Measurements from ENCODE around the gene ERBB4. TPM values are rescaled to one million over a fixed set of nuclear protein-coding genes. Genes with fewer than 3 reads are reported as not detected.

ERBB4 gene
- total RNA-seq, 1 donor from 2014 or later: 9.9 TPM

GRCh38 chr2:212284166-212284565, 254.4 kb downstream of the ERBB4 start:
- Histone ChIP-seq H3K27me3 (ENCODE audit: control insufficient read depth in 3 of 3, insufficient read depth in 3 of 3, low read length in 3 of 3) (no peaks in the 10 kb centered on the region), H3K9ac (ENCODE audit: low read depth in 1 of 3, low read length in 3 of 3) (no peak overlapping the region), H3K9me3 (ENCODE audit: control insufficient read depth in 3 of 3, low read length in 3 of 3) (no peaks in the 10 kb centered on the region), H3K27ac (ENCODE audit: low read depth, low read length) (no peak overlapping the region), H3K36me3 (ENCODE audit: control insufficient read depth in 3 of 3, insufficient read depth in 3 of 3, low read length in 3 of 3) (no peaks in the 10 kb centered on the region), H3K4me1 (ENCODE audit: control insufficient read depth in 3 of 3, insufficient read depth in 3 of 3, low read length in 3 of 3) (peaks cover 0 to 2% (median 0%) of the 10 kb centered on the region in 3 donors), H3K4me3 (ENCODE audit: low read length in 3 of 3) (no peak overlapping the region)

- Histone ChIP-seq H3K9ac (ENCODE audit: low read depth in 1 of 3, low read length in 3 of 3) (no peak overlapping the region), H3K27ac (ENCODE audit: low read depth, low read length) (no peak overlapping the region), H3K4me3 (ENCODE audit: low read length in 3 of 3) (no peak overlapping the region), H3K4me1 (ENCODE audit: control insufficient read depth in 3 of 3, insufficient read depth in 3 of 3, low read length in 3 of 3) (peaks cover 0 to 2% (median 0%) of the 10 kb centered on the region in 3 donors), H3K36me3 (ENCODE audit: control insufficient read depth in 3 of 3, insufficient read depth in 3 of 3, low read length in 3 of 3) (no peaks in the 10 kb centered on the region), H3K9me3 (ENCODE audit: control insufficient read depth in 3 of 3, low read length in 3 of 3) (no peaks in the 10 kb centered on the region), H3K27me3 (ENCODE audit: control insufficient read depth in 3 of 3, insufficient read depth in 3 of 3, low read length in 3 of 3) (no peaks in the 10 kb centered on the region)
These were observed 255.8 kb downstream of the ERBB4 start for GRCh38 chr2:212282671-212283261.

GRCh38 chr2:212276813-212277212, 261.8 kb downstream of the ERBB4 start:
- Histone ChIP-seq H3K9me3 (ENCODE audit: control insufficient read depth in 3 of 3, low read length in 3 of 3) (no peaks in the 10 kb centered on the region), H3K27ac (ENCODE audit: low read depth, low read length) (no peak overlapping the region), H3K27me3 (ENCODE audit: control insufficient read depth in 3 of 3, insufficient read depth in 3 of 3, low read length in 3 of 3) (no peaks in the 10 kb centered on the region), H3K4me1 (ENCODE audit: control insufficient read depth in 3 of 3, insufficient read depth in 3 of 3, low read length in 3 of 3) (no peaks in the 10 kb centered on the region), H3K4me3 (ENCODE audit: low read length in 3 of 3) (no peak overlapping the region), H3K36me3 (ENCODE audit: control insufficient read depth in 3 of 3, insufficient read depth in 3 of 3, low read length in 3 of 3) (no peaks in the 10 kb centered on the region), H3K9ac (ENCODE audit: low read depth in 1 of 3, low read length in 3 of 3) (no peak overlapping the region)

GRCh38 chr2:212274215-212274614, 264.4 kb downstream of the ERBB4 start:
- no peaks in the 10 kb centered on the region for H3K36me3 ChIP-seq (ENCODE audit: control insufficient read depth in 3 of 3, insufficient read depth in 3 of 3, low read length in 3 of 3)
- H3K27ac ChIP-seq (ENCODE audit: low read depth, low read length): no peak overlapping the region
- H3K4me1 ChIP-seq (ENCODE audit: control insufficient read depth in 3 of 3, insufficient read depth in 3 of 3, low read length in 3 of 3): no peaks in the 10 kb centered on the region
- H3K9ac ChIP-seq (ENCODE audit: low read depth in 1 of 3, low read length in 3 of 3): no peak overlapping the region
- no peaks in the 10 kb centered on the region for H3K9me3 ChIP-seq (ENCODE audit: control insufficient read depth in 3 of 3, low read length in 3 of 3)
- no peaks in the 10 kb centered on the region for H3K27me3 ChIP-seq (ENCODE audit: control insufficient read depth in 3 of 3, insufficient read depth in 3 of 3, low read length in 3 of 3)
- H3K4me3 ChIP-seq (ENCODE audit: low read length in 3 of 3): no peak overlapping the region

- Histone ChIP-seq H3K9ac (ENCODE audit: low read depth in 1 of 3, low read length in 3 of 3) (no peak overlapping the region), H3K27ac (ENCODE audit: low read depth, low read length) (no peak overlapping the region), H3K4me3 (ENCODE audit: low read length in 3 of 3) (no peak overlapping the region), H3K4me1 (ENCODE audit: control insufficient read depth in 3 of 3, insufficient read depth in 3 of 3, low read length in 3 of 3) (no peaks in the 10 kb centered on the region), H3K36me3 (ENCODE audit: control insufficient read depth in 3 of 3, insufficient read depth in 3 of 3, low read length in 3 of 3) (no peaks in the 10 kb centered on the region), H3K27me3 (ENCODE audit: control insufficient read depth in 3 of 3, insufficient read depth in 3 of 3, low read length in 3 of 3) (no peaks in the 10 kb centered on the region), H3K9me3 (ENCODE audit: control insufficient read depth in 3 of 3, low read length in 3 of 3) (no peaks in the 10 kb centered on the region)
These were observed 267.0 kb downstream of the ERBB4 start for GRCh38 chr2:212271583-212271982.

GRCh38 chr2:212269005-212269404, 269.6 kb downstream of the ERBB4 start:
- H3K4me3 ChIP-seq (ENCODE audit: low read length in 3 of 3): no peak overlapping the region
- no peaks in the 10 kb centered on the region for H3K9me3 ChIP-seq (ENCODE audit: control insufficient read depth in 3 of 3, low read length in 3 of 3)
- no peaks in the 10 kb centered on the region for H3K36me3 ChIP-seq (ENCODE audit: control insufficient read depth in 3 of 3, insufficient read depth in 3 of 3, low read length in 3 of 3)
- no peaks in the 10 kb centered on the region for H3K27me3 ChIP-seq (ENCODE audit: control insufficient read depth in 3 of 3, insufficient read depth in 3 of 3, low read length in 3 of 3)
- H3K27ac ChIP-seq (ENCODE audit: low read depth, low read length): no peak overlapping the region
- no peak overlapping the region for H3K9ac ChIP-seq (ENCODE audit: low read depth in 1 of 3, low read length in 3 of 3)
- no peaks in the 10 kb centered on the region for H3K4me1 ChIP-seq (ENCODE audit: control insufficient read depth in 3 of 3, insufficient read depth in 3 of 3, low read length in 3 of 3)

- H3K4me3 ChIP-seq (ENCODE audit: low read length in 3 of 3): no peak overlapping the region
- H3K36me3 ChIP-seq (ENCODE audit: control insufficient read depth in 3 of 3, insufficient read depth in 3 of 3, low read length in 3 of 3): no peaks in the 10 kb centered on the region
- H3K9ac ChIP-seq (ENCODE audit: low read depth in 1 of 3, low read length in 3 of 3): no peak overlapping the region
- no peak overlapping the region for H3K27ac ChIP-seq (ENCODE audit: low read depth, low read length)
- H3K9me3 ChIP-seq (ENCODE audit: control insufficient read depth in 3 of 3, low read length in 3 of 3): no peaks in the 10 kb centered on the region
- H3K27me3 ChIP-seq (ENCODE audit: control insufficient read depth in 3 of 3, insufficient read depth in 3 of 3, low read length in 3 of 3): no peaks in the 10 kb centered on the region
- H3K4me1 ChIP-seq (ENCODE audit: control insufficient read depth in 3 of 3, insufficient read depth in 3 of 3, low read length in 3 of 3): no peaks in the 10 kb centered on the region
These were observed 272.3 kb downstream of the ERBB4 start for GRCh38 chr2:212266297-212266696.

- no peaks in the 10 kb centered on the region for H3K4me1 ChIP-seq (ENCODE audit: control insufficient read depth in 3 of 3, insufficient read depth in 3 of 3, low read length in 3 of 3)
- no peaks in the 10 kb centered on the region for H3K36me3 ChIP-seq (ENCODE audit: control insufficient read depth in 3 of 3, insufficient read depth in 3 of 3, low read length in 3 of 3)
- H3K4me3 ChIP-seq (ENCODE audit: low read length in 3 of 3): no peak overlapping the region
- H3K27ac ChIP-seq (ENCODE audit: low read depth, low read length): no peak overlapping the region
- no peaks in the 10 kb centered on the region for H3K9me3 ChIP-seq (ENCODE audit: control insufficient read depth in 3 of 3, low read length in 3 of 3)
- no peaks in the 10 kb centered on the region for H3K27me3 ChIP-seq (ENCODE audit: control insufficient read depth in 3 of 3, insufficient read depth in 3 of 3, low read length in 3 of 3)
- H3K9ac ChIP-seq (ENCODE audit: low read depth in 1 of 3, low read length in 3 of 3): no peak overlapping the region
These were observed 272.8 kb downstream of the ERBB4 start for GRCh38 chr2:212265777-212266176.

GRCh38 chr2:212264187-212264586, 274.4 kb downstream of the ERBB4 start:
- Histone ChIP-seq H3K27ac (ENCODE audit: low read depth, low read length) (no peak overlapping the region), H3K9ac (ENCODE audit: low read depth in 1 of 3, low read length in 3 of 3) (no peak overlapping the region), H3K36me3 (ENCODE audit: control insufficient read depth in 3 of 3, insufficient read depth in 3 of 3, low read length in 3 of 3) (no peaks in the 10 kb centered on the region), H3K9me3 (ENCODE audit: control insufficient read depth in 3 of 3, low read length in 3 of 3) (no peaks in the 10 kb centered on the region), H3K27me3 (ENCODE audit: control insufficient read depth in 3 of 3, insufficient read depth in 3 of 3, low read length in 3 of 3) (no peaks in the 10 kb centered on the region), H3K4me3 (ENCODE audit: low read length in 3 of 3) (no peak overlapping the region), H3K4me1 (ENCODE audit: control insufficient read depth in 3 of 3, insufficient read depth in 3 of 3, low read length in 3 of 3) (no peaks in the 10 kb centered on the region)

GRCh38 chr2:212259226-212259625, 279.4 kb downstream of the ERBB4 start:
- H3K36me3 ChIP-seq (ENCODE audit: control insufficient read depth in 3 of 3, insufficient read depth in 3 of 3, low read length in 3 of 3): no peaks in the 10 kb centered on the region
- H3K9ac ChIP-seq (ENCODE audit: low read depth in 1 of 3, low read length in 3 of 3): no peak overlapping the region
- no peaks in the 10 kb centered on the region for H3K27me3 ChIP-seq (ENCODE audit: control insufficient read depth in 3 of 3, insufficient read depth in 3 of 3, low read length in 3 of 3)
- H3K4me3 ChIP-seq (ENCODE audit: low read length in 3 of 3): no peak overlapping the region
- H3K4me1 ChIP-seq (ENCODE audit: control insufficient read depth in 3 of 3, insufficient read depth in 3 of 3, low read length in 3 of 3): no peaks in the 10 kb centered on the region
- no peaks in the 10 kb centered on the region for H3K9me3 ChIP-seq (ENCODE audit: control insufficient read depth in 3 of 3, low read length in 3 of 3)
- H3K27ac ChIP-seq (ENCODE audit: low read depth, low read length): no peak overlapping the region

Measured in skeletal muscle tissue (tissue), 4 donors.